HG03196 (cell line): ENCODE results near the gene VCPKMT.
A peak's percentile ranks its signal among the peaks of the same experiment; 100 is the strongest.

ENCODE experiments used
- ATAC-seq: cut with Tn5 transposase; IDR thresholded peaks from one replicate; pipeline ENCODE4 v1.9.1; 2021; ENCODE audit not compliant: unreplicated experiment

VCPKMT gene

GRCh38 chr14:50116181-50116956, at the start of gene VCPKMT:
Gene VCPKMT, minus strand, starts transcription at chr14:50116572. Its CDS starts 20 bp downstream, at chr14:50116552.
- ATAC-seq = peak; percentile 91

GRCh38 chr14:50156111-50156510, 39.7 kb upstream of the VCPKMT start:
- no peak for ATAC-seq

GRCh38 chr14:50148799-50149198, 32.4 kb upstream of the VCPKMT start:
- ATAC-seq = no peak

- ATAC-seq = no peak
Observed at GRCh38 chr14:50139192-50139591, 22.8 kb upstream of the VCPKMT start.

- no peak for ATAC-seq
Observed at GRCh38 chr14:50127802-50128201, 11.4 kb upstream of the VCPKMT start.

- ATAC-seq = no peak
Observed at GRCh38 chr14:50123062-50123461, 6.7 kb upstream of the VCPKMT start.

- ATAC-seq = no peak
Observed at GRCh38 chr14:50122291-50122690, 5.9 kb upstream of the VCPKMT start.

- ATAC-seq = no peak
Observed at GRCh38 chr14:50121486-50121885, 5.1 kb upstream of the VCPKMT start.

GRCh38 chr14:50117456-50117855, 1.1 kb upstream of the VCPKMT start:
- ATAC-seq = no peak

GRCh38 chr14:50116966-50117365, 594 bp upstream of the VCPKMT start:
- ATAC-seq = no peak

GRCh38 chr14:50113381-50114035, 2.9 kb downstream of the VCPKMT start:
- ATAC-seq = no peak

GRCh38 chr14:50110323-50111037, 5.9 kb downstream of the VCPKMT start:
- no peak for ATAC-seq

GRCh38 chr14:50109342-50109741, 7.0 kb downstream of the VCPKMT start:
- ATAC-seq = no peak

- ATAC-seq = no peak
Observed at GRCh38 chr14:50107850-50108249, 8.5 kb downstream of the VCPKMT start.

- no peak for ATAC-seq
Observed at GRCh38 chr14:50106178-50106577, 10.2 kb downstream of the VCPKMT start.

- ATAC-seq = no peak
Observed at GRCh38 chr14:50103558-50103957, 12.8 kb downstream of the VCPKMT start.

- no peak for ATAC-seq
Observed at GRCh38 chr14:50101417-50101816, 15.0 kb downstream of the VCPKMT start.

- ATAC-seq = no peak
Observed at GRCh38 chr14:50100805-50101204, 15.6 kb downstream of the VCPKMT start.

GRCh38 chr14:50099335-50099734, 17.0 kb downstream of the VCPKMT start:
- ATAC-seq = no peak

GRCh38 chr14:50095895-50096294, 20.5 kb downstream of the VCPKMT start:
- ATAC-seq = no peak

- no peak for ATAC-seq
Observed at GRCh38 chr14:50094056-50094755, 22.2 kb downstream of the VCPKMT start.
